ENCODE data around the gene SVIL.

SVIL gene

GRCh38 chr10:29634764-29635625, at the start of gene SVIL:
Gene SVIL (minus strand): TSS chr10:29634971. CDS start chr10:29555058, 79,913 bp downstream.
- peak; percentile 55 for DNase-seq

DNA sequence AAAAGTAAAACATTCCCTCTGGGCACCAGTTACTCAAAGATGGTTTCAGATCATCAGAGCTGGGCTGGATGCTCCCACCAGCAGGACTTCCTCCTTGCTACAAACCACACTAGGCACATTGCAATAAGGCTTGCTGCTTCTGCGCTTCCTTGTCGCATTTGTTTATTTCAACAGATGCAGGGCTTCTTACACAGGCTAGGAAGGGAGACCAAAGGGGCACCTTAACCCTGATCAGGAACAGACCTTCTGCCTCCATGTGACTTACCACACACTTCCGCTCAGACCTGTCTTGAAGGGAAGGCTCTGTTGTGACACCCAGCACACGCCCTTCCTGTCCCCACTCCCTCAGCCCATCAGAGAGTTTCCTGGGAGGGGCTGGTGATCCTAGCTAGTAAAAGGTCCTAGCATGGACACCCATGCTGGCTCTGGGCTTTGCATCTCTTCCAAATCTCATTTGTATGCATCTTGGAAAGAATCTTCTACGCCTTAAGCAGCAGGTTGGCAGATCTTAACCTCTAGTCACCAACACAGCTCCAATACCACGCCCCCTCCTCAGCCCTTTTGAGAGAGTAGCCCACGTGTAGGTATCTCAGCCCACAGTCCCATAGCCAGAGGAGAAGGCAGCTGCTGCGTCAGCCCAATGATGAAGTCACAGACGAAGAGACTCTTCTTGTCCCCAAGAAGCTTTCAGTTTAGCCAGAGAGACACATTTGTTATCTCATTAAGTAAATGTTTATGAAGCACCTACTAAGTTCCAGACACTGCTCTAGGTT, 47.1 kb upstream of the SVIL start:
- DNase-seq = no peak

DNA sequence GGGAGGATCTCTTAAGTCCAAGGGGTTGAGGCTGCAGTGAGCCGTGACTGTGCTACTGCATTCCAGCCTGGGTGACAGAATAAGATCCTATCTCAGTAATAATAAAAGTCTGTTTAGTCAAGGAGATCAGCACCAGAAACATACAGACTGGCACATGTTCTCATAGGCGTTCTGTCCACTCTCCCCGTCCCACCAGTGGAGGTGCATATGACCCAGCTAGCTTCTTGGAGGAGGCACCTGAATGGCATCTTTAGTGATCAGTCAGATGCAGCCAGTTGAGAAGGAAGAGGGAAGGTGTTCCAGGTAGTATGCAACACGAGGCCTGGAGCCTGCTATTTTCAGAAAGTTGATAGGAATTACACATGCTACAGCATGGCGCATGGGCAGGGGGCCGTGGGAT, 45.3 kb upstream of the SVIL start:
- no peak for DNase-seq

GRCh38 chr10:29676732-29677131, 42.0 kb upstream of the SVIL start:
- no peak for DNase-seq

GRCh38 chr10:29675984-29676383, 41.2 kb upstream of the SVIL start:
- no peak for DNase-seq

DNA sequence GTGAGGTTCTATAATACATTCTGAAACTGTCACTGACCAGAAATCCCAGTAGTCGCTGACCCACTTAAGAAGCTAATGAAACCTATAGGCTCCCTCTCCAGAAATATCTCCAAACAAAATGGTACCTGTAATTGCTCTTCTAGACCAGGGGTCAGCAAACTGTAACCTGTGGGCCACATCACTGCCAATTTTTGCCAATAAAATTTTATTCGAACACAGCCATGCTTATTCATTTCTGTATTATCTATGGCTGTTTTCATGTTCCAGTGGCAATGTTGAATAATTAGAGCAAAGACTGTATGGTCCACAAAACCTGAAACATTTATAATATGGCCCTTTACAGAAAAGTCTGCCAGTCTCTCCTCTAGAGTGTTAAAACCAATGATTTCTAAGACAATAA, 37.2 kb upstream of the SVIL start:
- DNase-seq = no peak

- no peak for DNase-seq
Measured at GRCh38 chr10:29671228-29671780, 36.5 kb upstream of the SVIL start.

GRCh38 chr10:29670761-29671160, 36.0 kb upstream of the SVIL start:
- DNase-seq = peak; percentile 62

DNA sequence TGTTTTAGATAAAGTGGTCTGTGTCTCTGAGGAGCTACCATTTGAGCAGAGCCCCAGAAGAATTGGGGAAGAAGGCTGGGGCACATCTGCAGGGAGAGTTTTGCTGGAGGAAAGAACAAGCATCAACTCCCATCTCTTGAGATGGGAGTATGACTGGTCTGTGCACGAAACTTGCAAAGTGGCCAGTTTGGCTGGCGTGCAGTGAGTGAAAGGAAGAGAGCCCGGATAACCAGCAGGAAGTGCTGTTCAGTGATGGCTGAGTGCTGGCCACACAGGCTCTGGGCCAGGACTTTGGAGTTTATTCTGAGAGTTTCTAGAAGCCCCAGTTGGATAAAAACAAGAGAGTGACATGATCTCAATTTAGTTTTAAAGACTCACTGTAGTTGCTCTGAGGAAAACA, 34.4 kb upstream of the SVIL start:
- DNase-seq = no peak

DNA sequence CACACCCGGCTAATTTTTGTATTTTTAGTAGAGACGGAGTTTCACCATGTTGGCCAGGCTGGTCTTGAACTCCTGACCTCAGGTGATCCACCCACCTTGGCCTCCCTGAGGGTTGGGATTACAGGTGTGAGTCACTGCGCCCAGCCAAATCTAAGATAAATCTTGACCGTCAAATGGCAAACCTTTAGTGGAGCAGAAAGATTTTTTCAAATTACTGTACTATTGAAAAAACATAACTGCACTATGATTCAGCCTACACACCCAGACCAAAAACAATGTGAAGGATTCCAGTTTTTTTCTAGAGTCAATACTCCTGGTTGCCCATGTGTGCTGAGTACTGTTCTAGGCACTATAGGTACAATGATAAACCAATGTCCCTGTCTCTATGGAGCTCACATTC, 33.9 kb upstream of the SVIL start:
- no peak for DNase-seq

- no peak for DNase-seq
Measured at GRCh38 chr10:29667191-29667590, 32.4 kb upstream of the SVIL start.

GRCh38 chr10:29666201-29666600, 31.4 kb upstream of the SVIL start:
- DNase-seq = no peak

DNA sequence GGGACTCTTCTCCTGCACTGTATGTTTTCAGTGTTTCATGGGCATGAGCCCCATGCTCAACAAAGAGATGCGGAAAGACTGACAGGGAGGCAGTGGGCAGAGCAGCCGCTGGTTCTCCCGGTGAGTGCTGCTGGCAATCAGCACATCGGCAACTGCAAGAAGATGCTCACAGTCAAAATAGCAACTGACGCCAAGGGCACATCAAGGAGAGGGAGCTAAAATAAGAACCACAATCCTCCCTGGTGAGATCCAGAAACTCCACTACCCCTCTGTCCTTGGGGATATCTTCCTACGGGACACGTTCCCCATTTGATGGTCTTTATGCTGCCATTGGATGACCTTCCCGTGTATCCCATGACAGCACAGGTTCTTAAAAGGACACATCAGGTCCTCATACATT, 28.9 kb upstream of the SVIL start:
- no peak for DNase-seq

- DNase-seq = peak; percentile 72
Measured at GRCh38 chr10:29658984-29659965, 24.5 kb upstream of the SVIL start.

- DNase-seq = no peak
Measured at GRCh38 chr10:29657719-29658274, 23.0 kb upstream of the SVIL start.

GRCh38 chr10:29656451-29656992, 21.8 kb upstream of the SVIL start:
- DNase-seq = no peak

DNA sequence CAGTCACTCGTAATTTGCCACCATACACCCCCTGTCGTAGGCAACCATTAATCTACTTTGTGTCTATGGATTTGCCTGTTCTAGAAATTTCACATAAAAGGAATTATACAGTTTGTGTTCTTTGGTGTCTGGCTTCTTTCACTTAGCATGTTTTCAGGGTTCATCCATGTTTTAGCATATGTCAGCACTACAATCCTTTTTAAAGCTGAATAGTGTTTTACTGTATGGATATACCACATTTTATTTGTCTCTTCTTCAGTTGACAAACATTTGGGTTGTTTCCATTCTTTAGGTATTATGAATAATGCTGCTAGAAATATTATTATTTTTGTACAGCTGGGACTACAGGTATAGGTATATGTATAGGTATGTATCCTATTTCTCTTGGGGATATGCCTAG, 17.4 kb upstream of the SVIL start:
- DNase-seq = no peak

- no peak for DNase-seq
Measured at GRCh38 chr10:29651767-29652166, 17.0 kb upstream of the SVIL start.

- DNase-seq = no peak
Measured at GRCh38 chr10:29650552-29650944, 15.8 kb upstream of the SVIL start.

- DNase-seq = no peak
Measured at GRCh38 chr10:29649561-29650551, 15.1 kb upstream of the SVIL start.

DNA sequence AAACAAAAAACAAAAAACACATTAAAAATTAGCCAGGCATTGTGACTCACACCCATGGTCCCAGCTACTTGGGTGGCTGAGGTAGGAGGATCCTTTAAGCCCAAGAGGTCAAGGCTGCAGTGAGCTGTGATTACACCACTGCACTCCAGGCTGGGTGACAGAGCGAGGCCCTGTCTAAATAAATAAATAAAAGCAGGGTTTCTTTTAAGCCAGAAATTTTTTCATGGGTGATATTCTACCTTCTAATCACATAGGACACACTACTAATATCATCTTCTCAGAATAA, 14.2 kb upstream of the SVIL start:
- no peak for DNase-seq

Data from left hindlimb (tissue), 1 donor.